LHCN-M2 (cell line): ENCODE data around the gene OR2T3. TPM values are rescaled to one million over a fixed set of nuclear protein-coding genes. Genes with fewer than 3 reads are reported as not detected.
"Not testable (repeated sequence)": the region's sequence is repeated elsewhere in the genome, so short reads cannot be mapped to it uniquely, and the experiment has no call there.

ENCODE experiments used
- DNase-seq: peaks from one replicate; pipeline ENCODE4 v3.0.0-alpha.2; 2012; ENCODE audit warnings: low read depth
- total RNA-seq: library from RNA; depleted of rRNA; stranded (reverse); fragments of >200 nt; gene quantifications from 2 replicates; pipeline ENCODE4 v1.2.3, GENCODE V29; 2014; rRNA removed

Gene OR2T3
- total RNA-seq, 1 experiment from 2014 or later = not detected

GRCh38 chr1:248471154-248471553, 2.0 kb upstream of the OR2T3 start:
- DNase-seq = no peak

GRCh38 chr1:248472111-248472510, 1.0 kb upstream of the OR2T3 start:
- DNase-seq = not testable (repeated sequence)

- not testable (repeated sequence) for DNase-seq
Observed at GRCh38 chr1:248475660-248476059, 2.5 kb downstream of the OR2T3 start.

- DNase-seq = not testable (repeated sequence)
Observed at GRCh38 chr1:248481686-248482579, 8.8 kb downstream of the OR2T3 start.

- DNase-seq = not testable (repeated sequence)
Observed at GRCh38 chr1:248488289-248488688, 15.1 kb downstream of the OR2T3 start, which contains the start of gene OR2T5. OR2T5 (plus strand) TSS chr1:248488589; CDS start chr1:248488589, 0 bp downstream.

GRCh38 chr1:248496661-248497060, 23.5 kb downstream of the OR2T3 start:
- DNase-seq = not testable (repeated sequence)

- DNase-seq = not testable (repeated sequence)
Observed at GRCh38 chr1:248500305-248501035, 27.3 kb downstream of the OR2T3 start.

- not testable (repeated sequence) for DNase-seq
Observed at GRCh38 chr1:248507773-248508172, 34.6 kb downstream of the OR2T3 start, which contains the start of gene OR2G6. OR2G6 (plus strand) TSS chr1:248508073; CDS start chr1:248521647, 13,574 bp downstream.

- not testable (repeated sequence) for DNase-seq
Observed at GRCh38 chr1:248510217-248510616, 37.1 kb downstream of the OR2T3 start.

GRCh38 chr1:248521856-248522255, 48.7 kb downstream of the OR2T3 start:
- DNase-seq = no peak

Other genes starting within 250 kb of the OR2T3 start
- gene OR2M4, start 241.9 kb upstream of the OR2T3 start, total RNA-seq = not detected in 2 replicates
- gene OR2T33, start 195.4 kb upstream of the OR2T3 start, total RNA-seq = not detected in 2 replicates
- not detected in 2 replicates for gene OR2T12, start 169.9 kb upstream of the OR2T3 start, total RNA-seq
- gene OR2M7, start 148.8 kb upstream of the OR2T3 start, total RNA-seq = not detected in 2 replicates
- gene OR14C36, start 124.6 kb upstream of the OR2T3 start, total RNA-seq = not detected in 2 replicates
- gene OR2T4, start 111.7 kb upstream of the OR2T3 start, total RNA-seq = not detected in 2 replicates
- not detected in 2 replicates for gene OR2T6, start 97.6 kb upstream of the OR2T3 start, total RNA-seq
- gene OR2T1, start 70.3 kb upstream of the OR2T3 start, total RNA-seq = not detected in 2 replicates
- not detected in 2 replicates for gene OR2T2, start 27.7 kb upstream of the OR2T3 start, total RNA-seq
- not detected in 2 replicates for gene OR2T5, start 15.2 kb downstream of the OR2T3 start, total RNA-seq
- not detected in 2 replicates for gene OR2G6, start 34.7 kb downstream of the OR2T3 start, total RNA-seq
- gene OR2T29, start 89.4 kb downstream of the OR2T3 start, total RNA-seq = not detected in 2 replicates
- gene OR2T34, start 101.4 kb downstream of the OR2T3 start, total RNA-seq = not detected in 2 replicates
- gene OR2T10, start 124.3 kb downstream of the OR2T3 start, total RNA-seq = not detected in 2 replicates
- not detected in 2 replicates for gene OR2T11, start 161.7 kb downstream of the OR2T3 start, total RNA-seq
- gene OR2T35, start 171.9 kb downstream of the OR2T3 start, total RNA-seq = not detected in 2 replicates
- gene OR2T27, start 182.2 kb downstream of the OR2T3 start, total RNA-seq = not detected in 2 replicates
- not detected in 2 replicates for gene OR14I1, start 229.4 kb downstream of the OR2T3 start, total RNA-seq